OCI-LY7 (cell line): Measurements from ENCODE around the gene RIN3. TPM values are rescaled to one million over a fixed set of nuclear protein-coding genes. Genes with fewer than 3 reads are reported as not detected.

Experiments used
- BruUV-seq: library from RNA; stranded (reverse); fragments of 400-500 nt; replicated peaks from 2 replicates; lab custom pipeline; 2021; lab: Mats Ljungman, UMichigan
- CTCF ChIA-PET: fragments of 300-600 bp; sonication (Branson Sonifier 250); formaldehyde crosslinking; loops from one replicate; lab custom pipeline; 2022; ENCODE audit warnings: antibody characterized with exemption; ENCODE audit not compliant: unreplicated experiment; lab: Charles Lee
- POLR2A ChIA-PET: fragments of 300-600 bp; sonication (Branson Sonifier 250); formaldehyde crosslinking; loops from one replicate; lab custom pipeline; 2022; ENCODE audit warnings: antibody characterized with exemption; lab: Charles Lee
- DNase-seq: peaks from one replicate; pipeline ENCODE4 v3.0.0-alpha.2; 2015; ENCODE audit warnings: low spot score
- H2AFZ ChIP-seq: fragments of 200-600 bp; sonication (generic), shearing (Covaris generic); 2 replicates; pipeline ENCODE4 v1.6.1; 2014; ENCODE audit warnings: mild to moderate bottlenecking, antibody characterized with exemption, low read length, moderate library complexity
- H3K27ac ChIP-seq: fragments of 200-600 bp; sonication (generic); 2 replicates; pipeline ENCODE4 v1.5.1; 2014; ENCODE audit warnings: mixed run types, low read depth, mild to moderate bottlenecking, moderate library complexity, low read length, inconsistent platforms; ENCODE audit not compliant: poor library complexity, severe bottlenecking
- H3K36me3 ChIP-seq: fragments of 200-600 bp; sonication (generic); 2 replicates; pipeline ENCODE4 v1.6.1; 2014; ENCODE audit warnings: mild to moderate bottlenecking, antibody characterized with exemption, low read length, moderate library complexity, mixed read lengths; ENCODE audit not compliant: insufficient read depth
- H3K4me1 ChIP-seq: fragments of 200-600 bp; sonication (generic); 2 replicates; pipeline ENCODE4 v1.5.1; 2014; ENCODE audit warnings: mild to moderate bottlenecking, low read length; ENCODE audit not compliant: insufficient read depth, poor library complexity, severe bottlenecking
- H3K4me2 ChIP-seq: fragments of 200-600 bp; sonication (generic); 2 replicates; pipeline ENCODE4 v1.6.1; 2014; ENCODE audit warnings: mild to moderate bottlenecking, low read length
- H3K4me3 ChIP-seq: fragments of 200-600 bp; sonication (generic); 2 replicates; pipeline ENCODE4 v1.5.1; 2014; ENCODE audit warnings: mild to moderate bottlenecking, low read depth, low read length; ENCODE audit not compliant: poor library complexity, severe bottlenecking
- H3K79me2 ChIP-seq: fragments of 200-600 bp; sonication (generic); 2 replicates; pipeline ENCODE4 v1.6.1; 2016; ENCODE audit warnings: low read depth, mild to moderate bottlenecking, low read length, moderate library complexity, mixed read lengths; ENCODE audit not compliant: insufficient read depth
- H3K9me2 ChIP-seq: fragments of 200-600 bp; sonication (generic); 2 replicates; pipeline ENCODE4 v1.6.1; 2016; ENCODE audit warnings: mild to moderate bottlenecking, low read length, mixed read lengths; ENCODE audit not compliant: insufficient read depth
- H3K9me3 ChIP-seq: fragments of 200-600 bp; sonication (generic); 2 replicates; pipeline ENCODE4 v1.6.1; 2014; ENCODE audit warnings: mild to moderate bottlenecking, mixed run types, low read length, mixed read lengths
- H4K20me1 ChIP-seq: fragments of 200-600 bp; sonication (generic); 2 replicates; pipeline ENCODE4 v1.6.1; 2014; ENCODE audit warnings: mild to moderate bottlenecking, antibody characterized with exemption, low read length, moderate library complexity, mixed read lengths; ENCODE audit not compliant: insufficient read depth
- EZH2phosphoT487 ChIP-seq: fragments of 200-600 bp; sonication (generic); IDR thresholded peaks from 2 replicates; pipeline ENCODE4 v1.6.1; 2018; ENCODE audit warnings: low read depth, borderline replicate concordance, mild to moderate bottlenecking, mixed run types, antibody characterized with exemption, low read length, moderate library complexity, mixed read lengths
- intact Hi-C: fragments of 100-400 bp; cut with micrococcal nuclease; formaldehyde crosslinking; loops from one replicate; pipeline ENCODE4 v1.10.0; 2022; ENCODE audit not compliant: unreplicated experiment
- total RNA-seq, 2 experiments: library from RNA; depleted of rRNA in 1 of 2; stranded (reverse); fragments of >200 nt in 1 of 2; shearing (Covaris generic) in 1 of 2; gene quantifications; 2 replicates each; pipeline ENCODE4 v1.2.3, GENCODE V29; 2014 to 2022
- TF ChIP-seq, protein P1 (sequence below): fragments of 200-600 bp; sonication (generic); conservative IDR thresholded peaks from 2 replicates; pipeline ENCODE4 v1.5.1; 2014; ENCODE audit warnings: mild to moderate bottlenecking, antibody characterized with exemption, low read length, moderate library complexity, mixed read lengths

Gene RIN3
- total RNA-seq, 2 experiments from 2014 or later: not detected

GRCh38 chr14:92726135-92726932, 212.8 kb downstream of the RIN3 start:
- H3K4me3 ChIP-seq: no peak overlapping the region
- no TSS peak for BruUV-seq
- TF ChIP-seq, protein P1, sequence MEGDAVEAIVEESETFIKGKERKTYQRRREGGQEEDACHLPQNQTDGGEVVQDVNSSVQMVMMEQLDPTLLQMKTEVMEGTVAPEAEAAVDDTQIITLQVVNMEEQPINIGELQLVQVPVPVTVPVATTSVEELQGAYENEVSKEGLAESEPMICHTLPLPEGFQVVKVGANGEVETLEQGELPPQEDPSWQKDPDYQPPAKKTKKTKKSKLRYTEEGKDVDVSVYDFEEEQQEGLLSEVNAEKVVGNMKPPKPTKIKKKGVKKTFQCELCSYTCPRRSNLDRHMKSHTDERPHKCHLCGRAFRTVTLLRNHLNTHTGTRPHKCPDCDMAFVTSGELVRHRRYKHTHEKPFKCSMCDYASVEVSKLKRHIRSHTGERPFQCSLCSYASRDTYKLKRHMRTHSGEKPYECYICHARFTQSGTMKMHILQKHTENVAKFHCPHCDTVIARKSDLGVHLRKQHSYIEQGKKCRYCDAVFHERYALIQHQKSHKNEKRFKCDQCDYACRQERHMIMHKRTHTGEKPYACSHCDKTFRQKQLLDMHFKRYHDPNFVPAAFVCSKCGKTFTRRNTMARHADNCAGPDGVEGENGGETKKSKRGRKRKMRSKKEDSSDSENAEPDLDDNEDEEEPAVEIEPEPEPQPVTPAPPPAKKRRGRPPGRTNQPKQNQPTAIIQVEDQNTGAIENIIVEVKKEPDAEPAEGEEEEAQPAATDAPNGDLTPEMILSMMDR: no peak
- TF ChIP-seq EZH2phosphoT487: no peak
- CTCF ChIA-PET: no interaction called here
- no peak overlapping the region for H3K4me2 ChIP-seq
- intact Hi-C loops: no loop called here
- no peaks in the 10 kb centered on the region for H3K4me1 ChIP-seq
- H3K9me2 ChIP-seq: no peaks in the 10 kb centered on the region
- no peaks in the 10 kb centered on the region for H4K20me1 ChIP-seq
- peaks cover 32% of the 10 kb centered on the region for H3K36me3 ChIP-seq
- no peak for DNase-seq
- POLR2A ChIA-PET: interaction anchor here (0.7 to 0.8 kb wide), 2 partner anchors 21 to 29 kb away, joined by 3 to 4 read pairs; no protein-coding TSS in a partner anchor
- no peak overlapping the region for H2AFZ ChIP-seq
- H3K79me2 ChIP-seq: no peaks in the 10 kb centered on the region
- no peaks in the 10 kb centered on the region; the same call in 1 of the 2 replicates for H3K9me3 ChIP-seq
- no peak overlapping the region for H3K27ac ChIP-seq

DNA sequence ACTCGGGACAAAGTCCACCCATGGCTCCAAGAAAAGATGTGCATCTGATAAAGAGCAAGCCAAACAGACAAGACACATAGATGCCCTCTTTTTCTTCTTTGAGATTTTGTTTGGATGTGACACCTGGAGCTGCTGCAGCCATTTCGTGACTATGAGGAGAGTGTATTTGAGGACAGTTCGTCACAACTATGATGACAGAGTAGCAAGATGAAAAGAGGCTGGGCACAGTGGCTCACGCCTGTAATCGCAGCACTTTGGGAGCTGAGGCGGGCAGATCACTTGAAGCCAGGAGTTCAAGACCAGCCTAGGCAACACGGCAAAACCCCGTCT, 213.3 kb downstream of the RIN3 start:
- Histone ChIP-seq H3K36me3 (peaks cover 38% of the 10 kb centered on the region), H2AFZ (no peak overlapping the region), H3K4me3 (no peak overlapping the region), H3K9me2 (no peaks in the 10 kb centered on the region), H3K27ac (no peak overlapping the region), H4K20me1 (no peaks in the 10 kb centered on the region), H3K4me1 (no peaks in the 10 kb centered on the region), H3K9me3 (no peaks in the 10 kb centered on the region; the same call in 1 of the 2 replicates), H3K79me2 (no peaks in the 10 kb centered on the region), H3K4me2 (no peak overlapping the region)
- TF ChIP-seq, protein P1: no peak
- POLR2A ChIA-PET: interaction anchor here (0.8 kb wide), 1 partner anchor 28 kb away, joined by 4 read pairs; no protein-coding TSS in a partner anchor
- CTCF ChIA-PET: no interaction called here
- no peak for DNase-seq
- BruUV-seq: no TSS peak
- intact Hi-C loops: no loop called here

- Histone ChIP-seq H3K27ac (no peak overlapping the region), H3K9me3 (no peaks in the 10 kb centered on the region), H3K36me3 (peaks cover 45% of the 10 kb centered on the region), H3K4me3 (no peak overlapping the region), H2AFZ (no peak overlapping the region), H4K20me1 (no peaks in the 10 kb centered on the region), H3K79me2 (no peaks in the 10 kb centered on the region), H3K9me2 (no peaks in the 10 kb centered on the region), H3K4me2 (no peak overlapping the region), H3K4me1 (no peaks in the 10 kb centered on the region)
- no TSS peak for BruUV-seq
- TF ChIP-seq, protein P1: no peak
- TF ChIP-seq EZH2phosphoT487: no peak
- ChIA-PET CTCF (no interaction called here), POLR2A (no interaction called here)
- DNase-seq: no peak
- intact Hi-C loops: no loop called here
Measured at GRCh38 chr14:92728759-92729364, 215.3 kb downstream of the RIN3 start.
